Activated CD4-positive, alpha-beta T cell treated with anti-CD3 and anti-CD28 coated beads for 36 hours (primary cell): ENCODE measurements around the gene SLC25A20. TPM values are rescaled to one million over a fixed set of nuclear protein-coding genes. Genes with fewer than 3 reads are reported as not detected.
"Not testable (repeated sequence)": the region's sequence is repeated elsewhere in the genome, so short reads cannot be mapped to it uniquely, and the experiment has no call there.

Experiments
- ATAC-seq: fragments of 200-7000 bp; cut with Tn5 transposase; one replicate; pipeline ENCODE4 v1.10.0; 2021; ENCODE audit warnings: mild to moderate bottlenecking, moderate library complexity
- CTCF ChIA-PET: fragments of 350-600 bp; sonication (Branson Sonifier 250); formaldehyde crosslinking; loops from one replicate; lab custom pipeline; 2021; ENCODE audit warnings: antibody characterized with exemption; lab: Charles Lee
- POLR2A ChIA-PET: fragments of 350-600 bp; sonication (Branson Sonifier 250); formaldehyde crosslinking; loops from one replicate; lab custom pipeline; 2021; ENCODE audit warnings: antibody characterized with exemption, inconsistent platforms; lab: Charles Lee
- DNase-seq: peaks from one replicate; pipeline ENCODE4 v3.0.0-alpha.2; 2020
- H3K27ac Mint-ChIP-seq: one replicate; pipeline ENCODE4 v1.8.0; 2021; ENCODE audit warnings: mixed read lengths
- H3K27me3 Mint-ChIP-seq: one replicate; pipeline ENCODE4 v1.8.0; 2021; ENCODE audit warnings: mixed read lengths
- H3K36me3 Mint-ChIP-seq: one replicate; pipeline ENCODE4 v1.8.0; 2021; ENCODE audit warnings: low read depth, mixed read lengths
- H3K4me1 Mint-ChIP-seq: one replicate; pipeline ENCODE4 v1.8.0; 2021; ENCODE audit warnings: mixed read lengths
- H3K4me3 Mint-ChIP-seq: one replicate; pipeline ENCODE4 v1.8.0; 2021; ENCODE audit warnings: mild to moderate bottlenecking, moderate library complexity, mixed read lengths
- H3K9me3 Mint-ChIP-seq: one replicate; pipeline ENCODE4 v1.8.0; 2021; ENCODE audit warnings: low read depth, mixed read lengths
- intact Hi-C, 2 experiments: fragments of 100-400 bp; cut with DNase I in 1 of 2; cut with micrococcal nuclease in 1 of 2; formaldehyde crosslinking; loops; one replicate each; pipeline versions ENCODE4 v1.14.2 to v1.15.1; 2022 to 2024; cut with DNase I, micrococcal nuclease
- total RNA-seq, 2 experiments: library from RNA; stranded (reverse); gene quantifications; one replicate each; pipeline ENCODE4 v1.2.3, GENCODE V29; 2021

SLC25A20 gene
- total RNA-seq, 2 experiments from 2014 or later, result 15.8 to 18.5 TPM

- Mint-ChIP-seq H3K36me3 (peaks cover 6% of the 10 kb centered on the region), H3K9me3 (no peaks in the 10 kb centered on the region), H3K4me3 (peak within 1 kb of the TSS; percentile 82), H3K27me3 (no peaks in the 10 kb centered on the region), H3K4me1 (peaks cover 26% of the 10 kb centered on the region), H3K27ac (peak within 1 kb of the TSS; percentile 87)
- ChIA-PET POLR2A (interaction anchor here (2.1 kb wide), 1 partner anchor 71 kb away, joined by 11 read pairs; the partner anchor contains the start of gene ARIH2), CTCF (interaction anchor here (0.5 to 1.1 kb wide), 4 partner anchors 50 to 168 kb away, joined by 3 read pairs; partner anchors contain the start of gene SLC25A20)
- intact Hi-C loops, result loop anchor here (1.0 to 10.0 kb wide), 13 partner anchors 35 to 1377 kb away; partner anchors contain the start of genes ARIH2 (in 2 of the 2), DAG1 (in 1 of the 2), IMPDH2 (in 1 of the 2) and NCKIPSD (in 1 of the 2)
- ATAC-seq, result peak; percentile 89
- peak; percentile 89 for DNase-seq
These were observed 50.9 kb downstream of the SLC25A20 start, which contains the start of gene PRKAR2A for GRCh38 chr3:48847504-48848423. Gene PRKAR2A (minus strand): TSS chr3:48847874. CDS start chr3:48847596, 278 bp downstream.

DNA sequence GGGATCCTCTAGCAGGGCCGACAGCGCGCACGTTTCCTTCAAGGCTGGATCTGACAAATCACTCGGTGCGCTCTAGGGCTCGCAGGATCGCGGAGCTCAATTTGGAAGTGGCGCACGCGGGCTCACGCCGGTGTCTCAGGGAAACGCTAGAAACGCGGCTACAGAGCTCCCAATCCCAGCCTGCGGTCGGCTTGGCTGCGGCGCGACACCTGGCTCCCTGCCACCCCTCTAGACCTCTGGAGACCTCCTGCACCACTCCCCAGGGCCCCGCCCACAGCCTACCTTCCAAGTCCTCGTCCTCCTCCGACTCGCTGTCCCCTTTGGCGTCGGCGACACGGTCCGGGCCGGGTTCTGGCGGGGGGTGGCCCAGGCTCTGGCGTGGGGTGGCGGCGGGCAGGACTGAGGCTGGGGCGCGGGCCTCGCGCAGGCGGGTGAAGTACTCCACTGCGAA, 51.6 kb downstream of the SLC25A20 start:
- Mint-ChIP-seq H3K27ac (peak overlapping the region; percentile 59), H3K9me3 (no peaks in the 10 kb centered on the region), H3K36me3 (peaks cover 6% of the 10 kb centered on the region), H3K4me3 (peak overlapping the region; percentile 82), H3K4me1 (peaks cover 26% of the 10 kb centered on the region), H3K27me3 (no peaks in the 10 kb centered on the region)
- intact Hi-C loops, result loop anchor here (1.0 to 10.0 kb wide), 13 partner anchors 34 to 1378 kb away; partner anchors contain the start of genes ARIH2 (in 2 of the 2), DAG1 (in 1 of the 2), IMPDH2 (in 1 of the 2) and NCKIPSD (in 1 of the 2)
- ATAC-seq (peak; percentile 62), DNase-seq (peak; percentile 75)
- POLR2A ChIA-PET, result interaction anchor here (0.6 to 2.1 kb wide), 3 partner anchors 72 to 84 kb away, joined by 3 to 11 read pairs (median 3); partner anchors contain the start of gene ARIH2
- CTCF ChIA-PET, result interaction anchor here (0.5 to 1.1 kb wide), 3 partner anchors 51 to 167 kb away, joined by 3 read pairs; partner anchors contain the start of gene SLC25A20

- Mint-ChIP-seq H3K27ac (peak overlapping the region; percentile 15), H3K27me3 (no peaks in the 10 kb centered on the region), H3K9me3 (no peaks in the 10 kb centered on the region), H3K4me1 (peaks cover 26% of the 10 kb centered on the region), H3K36me3 (peaks cover 6% of the 10 kb centered on the region), H3K4me3 (peak overlapping the region; percentile 23)
- ATAC-seq (no peak), DNase-seq (no peak)
- intact Hi-C loops, result loop anchor here (5.0 to 10.0 kb wide), 3 partner anchors 72 to 1380 kb away; partner anchors contain the start of gene ARIH2 (in 1 of the 2)
- ChIA-PET POLR2A (no interaction called here), CTCF (no interaction called here)
These were observed 53.5 kb downstream of the SLC25A20 start for GRCh38 chr3:48845170-48845569.

DNA sequence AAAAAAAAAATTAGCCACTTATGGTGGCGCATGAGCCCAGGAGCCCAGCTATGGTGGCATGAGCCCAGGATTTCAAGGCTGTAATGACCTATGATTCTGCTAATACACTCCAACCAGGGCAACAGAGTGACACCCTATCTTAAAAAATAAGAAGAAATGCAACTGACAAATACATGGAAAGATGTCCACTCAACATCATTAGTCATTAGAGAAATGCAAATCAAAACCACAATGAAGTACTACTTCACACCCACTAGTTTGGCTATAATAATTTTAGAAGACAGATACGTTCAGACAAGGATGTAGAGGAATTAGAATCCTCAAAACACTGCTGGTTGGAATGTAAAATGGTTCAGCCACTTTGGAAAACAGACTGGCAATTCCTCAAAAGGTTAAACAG, 61.5 kb downstream of the SLC25A20 start:
- Mint-ChIP-seq H3K27me3 (no peaks in the 10 kb centered on the region), H3K4me1 (peaks cover 9% of the 10 kb centered on the region), H3K36me3 (peaks cover 16% of the 10 kb centered on the region), H3K4me3 (no peak overlapping the region), H3K27ac (no peak overlapping the region), H3K9me3 (no peaks in the 10 kb centered on the region)
- DNase-seq (no peak), ATAC-seq (no peak)
- CTCF ChIA-PET, result no interaction called here
- intact Hi-C loops, result no loop called here
- POLR2A ChIA-PET, result interaction anchor here (0.6 kb wide), 2 partner anchors 131 to 274 kb away, joined by 3 to 4 read pairs; no protein-coding TSS in a partner anchor

GRCh38 chr3:48835650-48836366, 62.9 kb downstream of the SLC25A20 start:
- Mint-ChIP-seq H3K36me3 (peaks cover 16% of the 10 kb centered on the region), H3K27ac (no peak overlapping the region), H3K4me1 (peaks cover 9% of the 10 kb centered on the region), H3K9me3 (no peaks in the 10 kb centered on the region), H3K4me3 (no peak overlapping the region), H3K27me3 (no peaks in the 10 kb centered on the region)
- DNase-seq (no peak), ATAC-seq (no peak)
- CTCF ChIA-PET, result no interaction called here
- POLR2A ChIA-PET, result no interaction called here
- intact Hi-C loops, result no loop called here

DNA sequence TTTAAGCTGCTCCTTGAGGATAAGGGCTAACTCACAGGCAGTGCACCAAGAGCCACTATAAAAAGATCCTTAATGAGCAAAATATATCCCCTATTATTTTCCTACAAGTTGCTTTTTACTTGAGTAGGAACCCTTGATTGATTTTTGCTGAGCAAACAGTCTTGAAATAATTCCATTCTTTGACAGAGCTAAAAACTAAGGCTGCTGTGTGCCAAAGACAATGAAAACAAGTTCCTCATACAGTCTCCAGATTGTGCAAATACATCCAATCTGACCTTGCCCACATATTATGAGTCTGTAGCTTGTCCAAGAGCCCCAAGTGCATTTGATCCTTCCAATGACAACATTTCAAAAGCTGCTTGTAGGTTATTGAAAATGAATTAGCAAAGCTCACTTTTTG, 66.0 kb downstream of the SLC25A20 start:
- DNase-seq (no peak), ATAC-seq (no peak)
- peaks cover 6% of the 10 kb centered on the region for H3K4me1 Mint-ChIP-seq
- POLR2A ChIA-PET, result interaction anchor here (0.6 kb wide), 2 partner anchors 123 to 152 kb away, joined by 4 to 5 read pairs; no protein-coding TSS in a partner anchor
- H3K27me3 Mint-ChIP-seq, result no peaks in the 10 kb centered on the region
- peaks cover 11% of the 10 kb centered on the region for H3K36me3 Mint-ChIP-seq
- H3K27ac Mint-ChIP-seq, result no peak overlapping the region
- CTCF ChIA-PET, result interaction anchor here (1.0 to 1.3 kb wide), 2 partner anchors 13 to 28 kb away, joined by 3 to 4 read pairs; no protein-coding TSS in a partner anchor
- H3K9me3 Mint-ChIP-seq, result no peaks in the 10 kb centered on the region
- intact Hi-C loops, result no loop called here
- no peak overlapping the region for H3K4me3 Mint-ChIP-seq

- Mint-ChIP-seq H3K9me3 (no peaks in the 10 kb centered on the region), H3K4me3 (no peak overlapping the region), H3K4me1 (peaks cover 6% of the 10 kb centered on the region), H3K36me3 (peaks cover 3% of the 10 kb centered on the region), H3K27me3 (no peaks in the 10 kb centered on the region), H3K27ac (no peak overlapping the region)
- DNase-seq, result no peak
- CTCF ChIA-PET, result interaction anchor here (0.7 to 1.0 kb wide), 2 partner anchors 154 to 371 kb away, joined by 3 to 4 read pairs; no protein-coding TSS in a partner anchor
- no peak for ATAC-seq
- intact Hi-C loops, result no loop called here
- POLR2A ChIA-PET, result interaction anchor here (0.5 to 0.6 kb wide), 2 partner anchors 25 to 65 kb away, joined by 3 to 6 read pairs; no protein-coding TSS in a partner anchor
These were observed 68.0 kb downstream of the SLC25A20 start for GRCh38 chr3:48830715-48831114.

DNA sequence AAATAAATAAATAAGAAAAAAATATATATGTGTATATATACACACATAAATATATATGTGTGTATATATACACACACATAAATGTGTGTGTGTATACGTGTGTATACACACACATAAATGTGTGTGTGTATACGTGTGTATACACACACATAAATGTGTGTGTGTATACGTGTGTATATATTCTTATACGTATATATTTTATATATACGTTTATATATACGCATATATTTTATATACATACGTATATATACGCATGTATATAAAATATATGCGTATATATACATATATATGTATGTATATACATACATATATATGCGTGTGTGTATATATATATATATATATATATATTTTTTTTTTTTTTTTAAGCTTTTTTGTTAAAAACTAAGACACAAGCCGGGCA, 69.2 kb downstream of the SLC25A20 start:
- DNase-seq, intact Hi-C loops, H3K36me3 Mint-ChIP-seq, POLR2A ChIA-PET, ATAC-seq, H3K4me3 Mint-ChIP-seq, CTCF ChIA-PET, H3K27ac Mint-ChIP-seq, H3K4me1 Mint-ChIP-seq, H3K27me3 Mint-ChIP-seq, H3K9me3 Mint-ChIP-seq: not testable (repeated sequence)

DNA sequence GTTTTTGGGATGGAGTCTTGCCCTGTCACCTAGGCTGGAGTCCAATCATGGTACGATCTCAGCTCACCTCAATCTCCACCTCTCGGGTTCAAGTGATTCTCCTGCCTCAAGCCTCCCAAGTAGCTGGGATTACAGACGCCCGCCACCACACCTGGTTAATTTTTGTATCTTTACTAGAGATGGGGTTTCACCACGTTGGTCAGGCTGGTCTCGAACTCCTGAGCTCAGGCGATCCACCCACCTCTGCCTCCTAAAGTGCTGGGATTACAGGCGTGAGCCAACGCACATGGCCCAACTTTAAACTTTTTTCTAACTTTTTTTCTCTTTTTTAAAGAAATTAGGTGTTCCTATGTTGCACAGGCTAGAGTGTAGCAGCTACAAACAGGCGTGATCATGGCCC, 70.8 kb downstream of the SLC25A20 start:
- H3K9me3 Mint-ChIP-seq, H3K27me3 Mint-ChIP-seq, intact Hi-C loops, H3K4me1 Mint-ChIP-seq, H3K4me3 Mint-ChIP-seq, ATAC-seq, H3K36me3 Mint-ChIP-seq, DNase-seq, H3K27ac Mint-ChIP-seq: not testable (repeated sequence)
- CTCF ChIA-PET, result interaction anchor here (1.1 kb wide), 1 partner anchor 11 kb away, joined by 4 read pairs; no protein-coding TSS in a partner anchor
- POLR2A ChIA-PET, result interaction anchor here (0.6 to 0.7 kb wide), 2 partner anchors 156 to 358 kb away, joined by 3 to 5 read pairs; no protein-coding TSS in a partner anchor

- Mint-ChIP-seq H3K4me1 (peaks cover 9% of the 10 kb centered on the region), H3K27me3 (no peaks in the 10 kb centered on the region), H3K27ac (no peak overlapping the region), H3K9me3 (no peaks in the 10 kb centered on the region), H3K36me3 (no peaks in the 10 kb centered on the region), H3K4me3 (no peak overlapping the region)
- intact Hi-C loops, result no loop called here
- CTCF ChIA-PET, result no interaction called here
- POLR2A ChIA-PET, result no interaction called here
- no peak for DNase-seq
- ATAC-seq, result no peak
These were observed 72.2 kb downstream of the SLC25A20 start for GRCh38 chr3:48826451-48826850.
